Esophagus muscularis mucosa (tissue), 4 donors: ENCODE measurements around the gene PRR5. TPM values are rescaled to one million over a fixed set of nuclear protein-coding genes. Genes with fewer than 3 reads are reported as not detected.
A peak's percentile ranks its signal among the peaks of the same experiment; 100 is the strongest.
"Not testable (repeated sequence)": the region's sequence is repeated elsewhere in the genome, so short reads cannot be mapped to it uniquely, and the experiment has no call there.

Source experiments
- DNase-seq: peaks from one replicate; pipeline ENCODE4 v3.0.0-alpha.2; 2017; ENCODE audit errors: extremely low spot score
- H3K27ac ChIP-seq, 4 donors: fragments of 200-600 bp; sonication (generic); replicated peaks in 1 of 4; 1 replicate in 3 of 4; 2 replicates in 1 of 4; pipeline ENCODE4 v1.5.1; 2016 to 2019; ENCODE audit warnings: mild to moderate bottlenecking in 1 of 4
- H3K27me3 ChIP-seq, 4 donors: fragments of 200-600 bp; sonication (generic); one replicate each; pipeline versions ENCODE4 v1.5.1 to v1.6.0; 2016 to 2019
- H3K36me3 ChIP-seq, 4 donors: fragments of 200-600 bp; sonication (generic); one replicate each; pipeline ENCODE4 v1.5.1; 2016 to 2019
- H3K4me1 ChIP-seq, 4 donors: fragments of 200-600 bp; sonication (generic); one replicate each; pipeline ENCODE4 v1.5.1; 2016 to 2019
- H3K4me3 ChIP-seq, 4 donors: fragments of 200-600 bp; sonication (generic); 1 replicate in 2 of 4; 2 replicates in 2 of 4; pipeline ENCODE4 v1.5.1; 2016 to 2019; ENCODE audit warnings: mild to moderate bottlenecking in 4 of 4, moderate library complexity in 1 of 4
- H3K9me3 ChIP-seq, 4 donors: fragments of 200-600 bp; sonication (generic); 1 replicate in 3 of 4; 2 replicates in 1 of 4; pipeline ENCODE4 v1.5.1; 2016 to 2019
- CTCF ChIP-seq, 3 experiments: fragments of 200-600 bp in 2 of 3; fragments of 450-650 bp in 1 of 3; sonication (generic) in 2 of 3; IDR thresholded peaks; one replicate each; pipeline ENCODE4 v1.5.1; 2017 to 2019; ENCODE audit warnings: antibody characterized with exemption in 3 of 3, mild to moderate bottlenecking in 2 of 3, moderate library complexity in 1 of 3
- EP300 ChIP-seq: sonication (generic); formaldehyde crosslinking; IDR thresholded peaks from one replicate; pipeline ENCODE4 v1.6.1; 2017; ENCODE audit warnings: antibody characterized with exemption
- POLR2A ChIP-seq: fragments of 450-650 bp; IDR thresholded peaks from one replicate; pipeline ENCODE4 v1.6.1; 2017; ENCODE audit warnings: antibody characterized with exemption, moderate library complexity, mild to moderate bottlenecking, low read depth
- POLR2AphosphoS5 ChIP-seq, 2 donors: sonication (generic); formaldehyde crosslinking; IDR thresholded peaks; one replicate each; pipeline ENCODE4 v1.6.1; 2017; ENCODE audit warnings: antibody characterized with exemption in 2 of 2
- WGBS: methylation state at CpG from one replicate; pipeline ENCODE4 v1.1.5; 2018; 5-methylcytosine and 5-hydroxymethylcytosine counted together
- intact Hi-C: fragments of 100-400 bp; cut with DNase I; formaldehyde crosslinking; loops from one replicate; pipeline ENCODE4 v1.15.1; 2023
- total RNA-seq, 4 donors: library from RNA; depleted of rRNA; stranded (reverse); fragments of >200 nt; gene quantifications; one replicate each; pipeline versions ENCODE4 v1.1.0 to v1.2.1, GENCODE V29; 2016

PRR5 gene
- total RNA-seq, result 10 to 100 TPM in 2 of 4 donors, 1 to 10 TPM in 2; 5.6 to 16.6 (median 11.4) TPM

GRCh38 chr22:44701824-44702478 lies at the start of gene PRR5:
PRR5 (plus strand) TSS chr22:44702204; CDS start chr22:44702475, 271 bp downstream.
- H3K27me3 ChIP-seq, result peaks cover 0 to 90% (median 5%) of the 10 kb centered on the region in 4 donors
- no peaks in the 10 kb centered on the region for H3K9me3 ChIP-seq
- 22% methylated on average over 7 of the region's 88 CpGs for WGBS
- DNase-seq, result no peak
- H3K4me3 ChIP-seq, result peak within 1 kb of the TSS; percentile 55 to 69 (median 56)
- no peak for TF ChIP-seq POLR2AphosphoS5 (IDR thresholded peaks at IDR 0.05)
- H3K4me1 ChIP-seq, result peaks cover 17 to 34% (median 33%) of the 10 kb centered on the region in 4 donors
- H3K36me3 ChIP-seq, result peaks cover 0 to 5% (median 0%) of the 10 kb centered on the region in 4 donors
- H3K27ac ChIP-seq, result no peak within 1 kb of the TSS
- intact Hi-C loops, result no loop called here

- 92% methylated on average over 1 of the region's 1 CpG for WGBS
- Histone ChIP-seq H3K27me3 (peaks cover 0 to 29% (median 0%) of the 10 kb centered on the region in 4 donors), H3K4me1 (peaks cover 0 to 12% (median 4%) of the 10 kb centered on the region in 4 donors)
- H3K27ac ChIP-seq, intact Hi-C loops, H3K36me3 ChIP-seq, H3K4me3 ChIP-seq, DNase-seq, H3K9me3 ChIP-seq: not testable (repeated sequence)
Observed at GRCh38 chr22:44652866-44653265, 49.1 kb upstream of the PRR5 start.

DNA sequence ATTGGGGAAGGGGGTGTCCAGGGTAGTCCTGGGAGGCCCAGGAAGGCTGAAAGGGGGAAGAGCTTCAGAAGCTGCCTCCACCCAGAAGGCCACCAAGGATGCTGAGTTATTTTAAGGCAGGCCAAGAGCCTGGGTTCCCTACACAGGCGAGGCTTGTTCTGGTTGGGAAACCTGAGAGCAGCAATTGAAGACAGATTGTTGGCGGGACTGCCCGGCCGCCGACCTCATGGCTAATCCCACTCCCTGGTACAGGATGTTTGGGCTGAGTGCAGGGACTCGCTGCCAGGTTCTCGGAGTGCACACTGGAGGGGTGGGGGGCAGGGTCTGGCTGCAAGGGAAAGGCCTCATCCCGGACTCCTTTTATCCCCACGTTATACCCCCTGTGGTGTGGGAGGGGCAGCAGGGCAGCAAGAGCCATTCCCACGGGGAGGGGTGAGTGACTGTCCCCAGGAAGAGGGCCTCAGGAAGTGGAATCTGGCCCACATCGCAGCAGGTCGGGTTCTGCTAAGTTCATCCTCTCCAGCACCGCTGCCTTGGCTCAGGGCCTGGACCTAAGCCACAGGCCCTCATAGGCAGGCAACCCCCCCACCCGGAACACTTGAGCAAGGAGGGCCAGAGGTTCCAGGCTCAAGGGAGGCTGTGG lies 43.6 kb upstream of the PRR5 start:
- peaks cover 0 to 15% (median 0%) of the 10 kb centered on the region in 4 donors for H3K27me3 ChIP-seq
- H3K36me3 ChIP-seq, result no peaks in the 10 kb centered on the region
- H3K4me3 ChIP-seq, result no peak overlapping the region
- WGBS, result 38% methylated on average over 3 of the region's 14 CpGs
- H3K27ac ChIP-seq, result peak overlapping the region; percentile 30 to 57 (median 53)
- TF ChIP-seq EP300 (no peak), POLR2AphosphoS5 (IDR thresholded peaks at IDR 0.05) (peak; percentile 20 to 23)
- peaks cover 15 to 20% (median 19%) of the 10 kb centered on the region in 4 donors for H3K4me1 ChIP-seq
- peak; percentile 91 for DNase-seq
- intact Hi-C loops, result no loop called here
- no peaks in the 10 kb centered on the region for H3K9me3 ChIP-seq

- WGBS, result 0% methylated on average over 2 of the region's 6 CpGs
- intact Hi-C loops, result no loop called here
- Histone ChIP-seq H3K27ac (peak overlapping the region; percentile 28 to 57 (median 53)), H3K36me3 (no peaks in the 10 kb centered on the region), H3K27me3 (peaks cover 0 to 16% (median 0%) of the 10 kb centered on the region in 4 donors), H3K9me3 (no peaks in the 10 kb centered on the region), H3K4me1 (peaks cover 15 to 26% (median 23%) of the 10 kb centered on the region in 4 donors), H3K4me3 (no peak overlapping the region)
- DNase-seq, result peak; percentile 78
- no peak for TF ChIP-seq EP300
- TF ChIP-seq CTCF (IDR thresholded peaks at IDR 0.05), result no peak
- TF ChIP-seq POLR2AphosphoS5 (IDR thresholded peaks at IDR 0.05), result no peak
- TF ChIP-seq POLR2A, result no peak
Observed at GRCh38 chr22:44659140-44659539, 42.9 kb upstream of the PRR5 start.

GRCh38 chr22:44660051-44660830 lies 41.8 kb upstream of the PRR5 start:
- Histone ChIP-seq H3K9me3 (no peaks in the 10 kb centered on the region), H3K27ac (no peak overlapping the region), H3K36me3 (no peaks in the 10 kb centered on the region), H3K4me3 (no peak overlapping the region), H3K4me1 (peaks cover 23 to 37% (median 29%) of the 10 kb centered on the region in 4 donors), H3K27me3 (peaks cover 0 to 25% (median 0%) of the 10 kb centered on the region in 4 donors)
- 73% methylated on average over 3 of the region's 23 CpGs for WGBS
- TF ChIP-seq POLR2AphosphoS5 (IDR thresholded peaks at IDR 0.05) (no peak), POLR2A (no peak), EP300 (no peak), CTCF (IDR thresholded peaks at IDR 0.05) (no peak)
- no peak for DNase-seq
- intact Hi-C loops, result no loop called here

DNA sequence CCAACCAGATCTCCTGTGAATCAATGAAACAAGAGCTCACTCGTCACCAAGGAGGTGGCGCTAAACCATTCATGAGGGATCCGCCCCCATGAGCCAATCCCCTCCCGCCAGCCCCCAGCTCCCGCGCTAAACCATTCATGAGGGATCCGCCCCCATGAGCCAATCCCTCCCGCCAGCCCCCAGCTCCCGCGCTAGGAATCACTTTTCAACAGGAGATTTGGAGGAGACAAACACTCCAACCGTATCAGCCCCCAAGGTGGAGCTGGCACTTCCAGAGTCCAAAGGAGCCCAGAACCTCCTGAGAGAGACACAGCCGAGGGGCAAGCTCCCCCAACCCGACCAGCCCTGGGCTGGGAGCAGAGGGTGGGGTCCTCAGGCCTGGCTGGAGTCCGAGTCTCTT lies 40.9 kb upstream of the PRR5 start:
- TF ChIP-seq CTCF (IDR thresholded peaks at IDR 0.05) (no peak), EP300 (no peak), POLR2AphosphoS5 (IDR thresholded peaks at IDR 0.05) (no peak), POLR2A (no peak)
- Histone ChIP-seq H3K27me3 (peaks cover 0 to 25% (median 0%) of the 10 kb centered on the region in 4 donors), H3K36me3 (no peaks in the 10 kb centered on the region), H3K27ac (no peak overlapping the region), H3K4me3 (no peak overlapping the region), H3K9me3 (no peaks in the 10 kb centered on the region), H3K4me1 (peaks cover 25 to 40% (median 30%) of the 10 kb centered on the region in 4 donors)
- intact Hi-C loops, result no loop called here
- DNase-seq, result peak; percentile 72
- WGBS, result 80% methylated on average over 1 of the region's 14 CpGs
